SK-N-SH (cell line): ENCODE results near the gene KLHL30. TPM values are rescaled to one million over a fixed set of nuclear protein-coding genes. Genes with fewer than 3 reads are reported as not detected.

Experiments used
- CTCF ChIA-PET: fragments of 300-600, 350-600 bp; formaldehyde crosslinking; extraction: SDS; loops from one replicate; lab custom pipeline; 2021; lab: Yijun Ruan, JAX
- POLR2A ChIA-PET: fragments of 350-600 bp; sonication (Branson Sonifier 250); formaldehyde crosslinking; extraction: SDS; loops from one replicate; lab custom pipeline; 2020; ENCODE audit warnings: antibody characterized with exemption, inconsistent platforms; lab: Yijun Ruan, JAX
- DNase-seq: peaks from one replicate; pipeline ENCODE4 v3.0.0; 2012
- H2AFZ ChIP-seq: fragments of 200-600 bp; sonication (generic); 2 replicates; pipeline ENCODE4 v1.8.1; 2016; ENCODE audit warnings: antibody characterized with exemption, mild to moderate bottlenecking, low read depth
- H3F3A ChIP-seq: fragments of 200-600 bp; sonication (generic); replicated peaks from 2 replicates; pipeline ENCODE3; 2016; ENCODE audit warnings: antibody characterized with exemption, mild to moderate bottlenecking; ENCODE audit not compliant: insufficient read depth
- H3K27ac ChIP-seq, 2 experiments: fragments of 200-500 bp in 1 of 2; fragments of 200-600 bp in 1 of 2; sonication (Bioruptor generic) in 1 of 2; sonication (generic), shearing (Covaris generic) in 1 of 2; 2 replicates each; pipeline versions ENCODE4 v1.5.1 to v1.6.1; 2014 to 2016; ENCODE audit warnings: low read depth in 2 of 2, inconsistent platforms in 1 of 2, low read length in 1 of 2, mild to moderate bottlenecking in 1 of 2, mixed read lengths in 1 of 2
- H3K27me3 ChIP-seq: fragments of 200-600 bp; sonication (generic), shearing (Covaris generic); 2 replicates; pipeline ENCODE4 v1.6.1; 2016; ENCODE audit warnings: mixed run types; ENCODE audit not compliant: insufficient read depth
- H3K36me3 ChIP-seq, 2 experiments: fragments of 200-500 bp in 1 of 2; fragments of 200-600 bp in 1 of 2; sonication (Bioruptor generic) in 1 of 2; sonication (generic) in 1 of 2; replicated peaks in 1 of 2; 2 replicates each; pipeline versions ENCODE3 to v1.5.1; 2014 to 2016; ENCODE audit warnings: low read length in 1 of 2, mild to moderate bottlenecking in 1 of 2; ENCODE audit not compliant: insufficient read depth in 2 of 2, control insufficient read depth in 1 of 2
- H3K4me1 ChIP-seq, 2 experiments: fragments of 200-500 bp in 1 of 2; fragments of 200-600 bp in 1 of 2; sonication (Bioruptor generic) in 1 of 2; sonication (generic), shearing (Covaris generic) in 1 of 2; 2 replicates each; pipeline versions ENCODE4 v1.5.1 to v1.6.1; 2014 to 2016; ENCODE audit warnings: low read depth in 1 of 2, low read length in 1 of 2, mixed run types in 1 of 2; ENCODE audit not compliant: insufficient read depth in 2 of 2, control insufficient read depth in 1 of 2
- H3K4me2 ChIP-seq: fragments of 200-600 bp; sonication (generic), shearing (Covaris generic); 2 replicates; pipeline ENCODE4 v1.6.1; 2017; ENCODE audit warnings: mixed run types
- H3K4me3 ChIP-seq, 2 experiments: fragments of 200-500 bp in 1 of 2; fragments of 200-600 bp in 1 of 2; sonication (Bioruptor generic) in 1 of 2; sonication (generic), shearing (Covaris generic) in 1 of 2; 2 replicates each; pipeline versions ENCODE4 v1.5.1 to v1.8.1; 2014 to 2016; ENCODE audit warnings: low read depth in 2 of 2, inconsistent platforms in 1 of 2, low read length in 1 of 2, mild to moderate bottlenecking in 1 of 2, mixed read lengths in 1 of 2, moderate library complexity in 1 of 2
- H3K79me2 ChIP-seq: fragments of 200-600 bp; sonication (generic); 2 replicates; pipeline ENCODE4 v1.8.1; 2017; ENCODE audit warnings: mild to moderate bottlenecking; ENCODE audit not compliant: insufficient read depth
- H3K9ac ChIP-seq: fragments of 200-600 bp; sonication (generic); 2 replicates; pipeline ENCODE4 v1.6.1; 2017; ENCODE audit warnings: mixed run types
- H3K9me2 ChIP-seq: fragments of 200-600 bp; sonication (generic); 2 replicates; pipeline ENCODE4 v1.6.1; 2017; ENCODE audit warnings: mixed run types
- H3K9me3 ChIP-seq: fragments of 200-600 bp; sonication (generic); 2 replicates; pipeline ENCODE4 v1.6.1; 2017; ENCODE audit warnings: mixed run types, mild to moderate bottlenecking, moderate library complexity
- H4K20me1 ChIP-seq: fragments of 200-600 bp; sonication (generic); 2 replicates; pipeline ENCODE4 v1.6.1; 2017; ENCODE audit warnings: mild to moderate bottlenecking, mixed run types; ENCODE audit not compliant: insufficient read depth
- CHD2 ChIP-seq: fragments of 150-350 bp; IDR thresholded peaks from 2 replicates; pipeline ENCODE4 v1.6.1; 2018; ENCODE audit warnings: low read length; ENCODE audit not compliant: partially characterized antibody
- ELF1 ChIP-seq: IDR thresholded peaks from 2 replicates; pipeline ENCODE4 v1.4.0; 2012
- FOXJ3 ChIP-seq: sonication (generic); formaldehyde crosslinking; IDR thresholded peaks from 2 replicates; pipeline ENCODE4 v1.5.1; 2020; ENCODE audit warnings: mild to moderate bottlenecking, missing genetic modification reagents
- GABPA ChIP-seq: IDR thresholded peaks from 2 replicates; pipeline ENCODE4 v1.4.0; 2012; ENCODE audit warnings: low read depth, mild to moderate bottlenecking
- MXI1 ChIP-seq: IDR thresholded peaks from 2 replicates; pipeline ENCODE4 v1.6.1; 2012; ENCODE audit warnings: mild to moderate bottlenecking, low read depth, low read length, improper control_type of control experiment
- NRF1 ChIP-seq: IDR thresholded peaks from 2 replicates; pipeline ENCODE4 v1.6.1; 2012; ENCODE audit warnings: low read depth, mild to moderate bottlenecking, low read length
- RXRA ChIP-seq: IDR thresholded peaks from 2 replicates; pipeline ENCODE4 v1.4.0; 2012; ENCODE audit warnings: low read depth, mild to moderate bottlenecking, borderline replicate concordance
- SIN3A ChIP-seq: IDR thresholded peaks from 2 replicates; pipeline ENCODE4 v1.6.1; 2012; ENCODE audit warnings: low read depth, mild to moderate bottlenecking, low read length, moderate library complexity, borderline replicate concordance
- SMC3 ChIP-seq: IDR thresholded peaks from 2 replicates; pipeline ENCODE4 v1.6.1; 2012; ENCODE audit warnings: low read depth, low read length, improper control_type of control experiment
- TCF12 ChIP-seq: IDR thresholded peaks from 2 replicates; pipeline ENCODE4 v1.4.0; 2012
- WGBS: methylation state at CpG from one replicate; pipeline ENCODE4 v1.1.6; 2017; ENCODE audit warnings: low lambda C conversion rate; 5-methylcytosine and 5-hydroxymethylcytosine counted together
- polyA plus RNA-seq, 3 experiments: library from polyadenylated mRNA; depleted of rRNA; stranded (reverse); fragments of >200 nt; gene quantifications; 2 replicates each; pipeline ENCODE4 v1.2.3, GENCODE V29; 2012
- TF ChIP-seq, protein P1 (sequence below): fragments of 200-600 bp; sonication (generic); IDR thresholded peaks from 2 replicates; pipeline ENCODE4 v1.6.1; 2017; ENCODE audit warnings: antibody characterized with exemption, mild to moderate bottlenecking, moderate library complexity
- TF ChIP-seq, protein P2 (sequence below): IDR thresholded peaks from 2 replicates; pipeline ENCODE4 v1.4.0; 2012; ENCODE audit warnings: low read depth, borderline replicate concordance
- TF ChIP-seq, protein P3 (sequence below): IDR thresholded peaks from 2 replicates; pipeline ENCODE4 v1.4.0; 2012; ENCODE audit warnings: low read depth, borderline replicate concordance
- TF ChIP-seq, protein P4 (sequence below): IDR thresholded peaks from 2 replicates; pipeline ENCODE4; 2012

The KLHL30 gene
- polyA plus RNA-seq, 1 of the 3 experiments (the other 2 are of a cell fraction) = not detected

DNA sequence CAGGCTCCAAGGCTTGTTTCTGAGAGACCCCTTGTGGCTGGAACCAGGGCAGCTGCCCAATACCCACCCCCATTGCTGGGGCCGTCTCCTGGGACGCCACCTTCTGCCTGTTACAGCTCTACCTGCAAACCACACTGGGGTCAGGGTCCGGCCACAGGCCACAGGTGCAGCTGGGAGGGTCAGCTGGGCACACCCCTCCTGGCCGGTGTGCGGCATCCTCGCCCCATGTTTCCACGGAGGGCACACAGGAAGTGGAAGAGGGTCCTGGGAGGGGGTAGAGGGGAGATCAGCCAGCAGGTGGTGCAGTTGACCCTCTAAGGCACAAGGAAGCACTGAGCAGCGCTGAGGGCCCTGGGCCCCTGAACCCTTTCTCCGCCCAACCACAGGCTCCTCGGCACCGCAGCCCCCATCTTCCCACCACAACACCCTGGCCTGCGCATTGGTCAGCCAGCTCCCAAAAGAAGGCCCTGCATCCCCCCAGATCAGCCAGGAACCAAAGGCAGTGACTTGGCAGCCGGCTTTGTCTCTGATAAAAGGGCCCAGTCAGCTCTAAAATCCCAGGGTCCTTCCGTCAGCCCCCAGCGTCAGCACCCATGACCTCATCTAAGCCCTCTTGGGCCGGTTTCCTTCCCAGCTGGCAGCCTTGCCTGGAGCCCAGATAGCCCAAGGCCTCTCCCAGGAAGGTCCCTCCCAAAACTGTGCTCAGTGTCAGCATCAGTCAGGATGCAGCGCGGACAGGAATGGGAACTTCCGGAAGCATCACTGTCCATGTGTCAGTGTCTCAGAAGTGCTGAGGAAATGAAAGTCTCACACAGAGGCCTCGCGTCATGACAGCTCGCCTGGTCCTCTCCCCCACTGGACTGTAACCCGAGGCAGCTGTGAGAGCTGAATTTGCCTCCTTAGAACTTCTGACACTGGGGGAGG is 22.0 kb downstream of the KLHL30 start:
- DNase-seq = peak; percentile 73
- no peak overlapping the region for H3K4me3 ChIP-seq
- H4K20me1 ChIP-seq = no peaks in the 10 kb centered on the region
- no peaks in the 10 kb centered on the region for H3K36me3 ChIP-seq
- TF ChIP-seq FOXJ3 (CRISPR knock-in tag) (no peak), SMC3 (0 out of 2 replicates have a peak, but pooled peaks have one; percentile 33)
- TF ChIP-seq, protein P1, sequence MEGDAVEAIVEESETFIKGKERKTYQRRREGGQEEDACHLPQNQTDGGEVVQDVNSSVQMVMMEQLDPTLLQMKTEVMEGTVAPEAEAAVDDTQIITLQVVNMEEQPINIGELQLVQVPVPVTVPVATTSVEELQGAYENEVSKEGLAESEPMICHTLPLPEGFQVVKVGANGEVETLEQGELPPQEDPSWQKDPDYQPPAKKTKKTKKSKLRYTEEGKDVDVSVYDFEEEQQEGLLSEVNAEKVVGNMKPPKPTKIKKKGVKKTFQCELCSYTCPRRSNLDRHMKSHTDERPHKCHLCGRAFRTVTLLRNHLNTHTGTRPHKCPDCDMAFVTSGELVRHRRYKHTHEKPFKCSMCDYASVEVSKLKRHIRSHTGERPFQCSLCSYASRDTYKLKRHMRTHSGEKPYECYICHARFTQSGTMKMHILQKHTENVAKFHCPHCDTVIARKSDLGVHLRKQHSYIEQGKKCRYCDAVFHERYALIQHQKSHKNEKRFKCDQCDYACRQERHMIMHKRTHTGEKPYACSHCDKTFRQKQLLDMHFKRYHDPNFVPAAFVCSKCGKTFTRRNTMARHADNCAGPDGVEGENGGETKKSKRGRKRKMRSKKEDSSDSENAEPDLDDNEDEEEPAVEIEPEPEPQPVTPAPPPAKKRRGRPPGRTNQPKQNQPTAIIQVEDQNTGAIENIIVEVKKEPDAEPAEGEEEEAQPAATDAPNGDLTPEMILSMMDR = peak; percentile 36; the same call in 1 of the 2 replicates
- H3K27me3 ChIP-seq = no peaks in the 10 kb centered on the region
- no peak overlapping the region for H3K9ac ChIP-seq
- H3K9me2 ChIP-seq = no peaks in the 10 kb centered on the region
- CTCF ChIA-PET = interaction anchor here (0.9 to 7.1 kb wide), 13 partner anchors 9 to 328 kb away, joined by 3 to 58 read pairs (median 4); no protein-coding TSS in a partner anchor
- peaks cover 2 to 4% of the 10 kb centered on the region in 2 experiments; a peak in 1 of 4 replicates for H3K4me1 ChIP-seq
- H3K79me2 ChIP-seq = no peaks in the 10 kb centered on the region
- no peak overlapping the region for H2AFZ ChIP-seq
- no peak overlapping the region for H3K27ac ChIP-seq
- no peaks in the 10 kb centered on the region for H3F3A ChIP-seq
- POLR2A ChIA-PET = interaction anchor here (1.0 kb wide), 1 partner anchor 103 kb away, joined by 3 read pairs; no protein-coding TSS in a partner anchor
- WGBS = 95% methylated on average over 10 of the region's 23 CpGs
- H3K9me3 ChIP-seq = no peaks in the 10 kb centered on the region
- no peak overlapping the region for H3K4me2 ChIP-seq

DNA sequence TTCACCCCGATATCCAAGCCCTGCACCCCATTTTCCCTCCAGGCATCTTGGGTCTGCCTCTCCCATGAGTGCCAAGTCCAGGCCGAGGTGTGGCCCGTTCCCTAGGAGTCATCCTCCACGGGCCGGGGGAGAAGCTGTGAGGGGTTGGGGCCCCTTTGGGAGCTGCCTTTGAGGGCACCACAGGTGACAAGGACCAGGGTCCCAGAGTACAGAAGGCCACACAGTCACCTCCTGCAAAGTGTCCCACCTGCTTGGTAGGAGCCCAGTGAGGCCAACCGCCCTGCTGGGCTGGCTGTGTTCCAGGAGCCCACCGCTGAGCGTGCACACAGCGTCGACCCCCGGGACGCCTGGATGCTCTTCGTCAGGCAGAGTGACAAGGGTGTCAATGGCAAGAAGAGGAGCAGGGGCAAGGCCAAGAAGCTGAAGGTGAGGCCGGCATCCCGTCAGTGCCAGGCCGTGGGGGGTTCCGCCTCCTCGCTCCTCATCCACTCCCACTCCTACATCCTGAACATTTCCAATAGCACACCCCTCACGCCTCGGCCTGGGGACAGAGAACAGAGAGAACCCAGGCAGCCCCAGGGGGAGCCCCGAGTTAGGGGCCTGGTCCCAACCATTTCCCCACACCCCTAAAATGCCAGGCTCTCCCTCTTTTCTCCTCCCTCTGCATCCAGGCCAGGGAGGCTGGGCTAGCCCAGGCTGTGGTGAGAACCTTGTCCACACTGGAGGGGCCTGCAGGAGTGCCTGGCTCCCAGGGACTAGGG is 23.0 kb downstream of the KLHL30 start:
- Histone ChIP-seq H3F3A (no peaks in the 10 kb centered on the region), H3K27me3 (no peaks in the 10 kb centered on the region), H4K20me1 (no peaks in the 10 kb centered on the region), H3K79me2 (no peaks in the 10 kb centered on the region), H3K4me2 (no peak overlapping the region), H2AFZ (no peak overlapping the region), H3K9me2 (no peaks in the 10 kb centered on the region), H3K36me3 (no peaks in the 10 kb centered on the region), H3K27ac (no peak overlapping the region), H3K9ac (no peak overlapping the region), H3K9me3 (no peaks in the 10 kb centered on the region), H3K4me3 (no peak overlapping the region), H3K4me1 (peaks cover 2 to 4% of the 10 kb centered on the region in 2 experiments; a peak in 1 of 4 replicates)
- 91% methylated on average over 20 of the region's 21 CpGs for WGBS
- CTCF ChIA-PET = interaction anchor here (1.1 to 7.1 kb wide), 9 partner anchors 9 to 329 kb away, joined by 3 to 58 read pairs (median 4); no protein-coding TSS in a partner anchor
- POLR2A ChIA-PET = no interaction called here
- DNase-seq = peak; percentile 22
- TF ChIP-seq TCF12 (no peak), SIN3A (no peak), NRF1 (no peak), ELF1 (no peak), GABPA (no peak), CHD2 (no peak), RXRA (no peak), MXI1 (no peak)
- TF ChIP-seq, protein P1 = no peak
- TF ChIP-seq, protein P2, sequence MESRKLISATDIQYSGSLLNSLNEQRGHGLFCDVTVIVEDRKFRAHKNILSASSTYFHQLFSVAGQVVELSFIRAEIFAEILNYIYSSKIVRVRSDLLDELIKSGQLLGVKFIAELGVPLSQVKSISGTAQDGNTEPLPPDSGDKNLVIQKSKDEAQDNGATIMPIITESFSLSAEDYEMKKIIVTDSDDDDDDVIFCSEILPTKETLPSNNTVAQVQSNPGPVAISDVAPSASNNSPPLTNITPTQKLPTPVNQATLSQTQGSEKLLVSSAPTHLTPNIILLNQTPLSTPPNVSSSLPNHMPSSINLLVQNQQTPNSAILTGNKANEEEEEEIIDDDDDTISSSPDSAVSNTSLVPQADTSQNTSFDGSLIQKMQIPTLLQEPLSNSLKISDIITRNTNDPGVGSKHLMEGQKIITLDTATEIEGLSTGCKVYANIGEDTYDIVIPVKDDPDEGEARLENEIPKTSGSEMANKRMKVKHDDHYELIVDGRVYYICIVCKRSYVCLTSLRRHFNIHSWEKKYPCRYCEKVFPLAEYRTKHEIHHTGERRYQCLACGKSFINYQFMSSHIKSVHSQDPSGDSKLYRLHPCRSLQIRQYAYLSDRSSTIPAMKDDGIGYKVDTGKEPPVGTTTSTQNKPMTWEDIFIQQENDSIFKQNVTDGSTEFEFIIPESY = no peak
- TF ChIP-seq, protein P3, sequence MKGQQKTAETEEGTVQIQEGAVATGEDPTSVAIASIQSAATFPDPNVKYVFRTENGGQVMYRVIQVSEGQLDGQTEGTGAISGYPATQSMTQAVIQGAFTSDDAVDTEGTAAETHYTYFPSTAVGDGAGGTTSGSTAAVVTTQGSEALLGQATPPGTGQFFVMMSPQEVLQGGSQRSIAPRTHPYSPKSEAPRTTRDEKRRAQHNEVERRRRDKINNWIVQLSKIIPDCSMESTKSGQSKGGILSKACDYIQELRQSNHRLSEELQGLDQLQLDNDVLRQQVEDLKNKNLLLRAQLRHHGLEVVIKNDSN = no peak
- TF ChIP-seq, protein P4, sequence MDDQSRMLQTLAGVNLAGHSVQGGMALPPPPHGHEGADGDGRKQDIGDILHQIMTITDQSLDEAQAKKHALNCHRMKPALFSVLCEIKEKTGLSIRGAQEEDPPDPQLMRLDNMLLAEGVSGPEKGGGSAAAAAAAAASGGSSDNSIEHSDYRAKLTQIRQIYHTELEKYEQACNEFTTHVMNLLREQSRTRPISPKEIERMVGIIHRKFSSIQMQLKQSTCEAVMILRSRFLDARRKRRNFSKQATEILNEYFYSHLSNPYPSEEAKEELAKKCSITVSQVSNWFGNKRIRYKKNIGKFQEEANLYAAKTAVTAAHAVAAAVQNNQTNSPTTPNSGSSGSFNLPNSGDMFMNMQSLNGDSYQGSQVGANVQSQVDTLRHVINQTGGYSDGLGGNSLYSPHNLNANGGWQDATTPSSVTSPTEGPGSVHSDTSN = no peak
